GM12892 (cell line): ENCODE measurements around the gene NDFIP2.

Experiments used
- POLR2A ChIP-seq: IDR thresholded peaks from 2 replicates; pipeline ENCODE4 v1.6.1; 2011; ENCODE audit warnings: low read depth, low read length, control low read depth
- POLR2AphosphoS5 ChIP-seq: IDR thresholded peaks from 2 replicates; pipeline ENCODE4 v1.6.1; 2011; ENCODE audit warnings: low read depth, low read length, control low read depth
- TAF1 ChIP-seq: IDR thresholded peaks from 2 replicates; pipeline ENCODE4 v1.6.1; 2011; ENCODE audit warnings: low read depth, mild to moderate bottlenecking, control low read depth, low read length, borderline replicate concordance

DNA sequence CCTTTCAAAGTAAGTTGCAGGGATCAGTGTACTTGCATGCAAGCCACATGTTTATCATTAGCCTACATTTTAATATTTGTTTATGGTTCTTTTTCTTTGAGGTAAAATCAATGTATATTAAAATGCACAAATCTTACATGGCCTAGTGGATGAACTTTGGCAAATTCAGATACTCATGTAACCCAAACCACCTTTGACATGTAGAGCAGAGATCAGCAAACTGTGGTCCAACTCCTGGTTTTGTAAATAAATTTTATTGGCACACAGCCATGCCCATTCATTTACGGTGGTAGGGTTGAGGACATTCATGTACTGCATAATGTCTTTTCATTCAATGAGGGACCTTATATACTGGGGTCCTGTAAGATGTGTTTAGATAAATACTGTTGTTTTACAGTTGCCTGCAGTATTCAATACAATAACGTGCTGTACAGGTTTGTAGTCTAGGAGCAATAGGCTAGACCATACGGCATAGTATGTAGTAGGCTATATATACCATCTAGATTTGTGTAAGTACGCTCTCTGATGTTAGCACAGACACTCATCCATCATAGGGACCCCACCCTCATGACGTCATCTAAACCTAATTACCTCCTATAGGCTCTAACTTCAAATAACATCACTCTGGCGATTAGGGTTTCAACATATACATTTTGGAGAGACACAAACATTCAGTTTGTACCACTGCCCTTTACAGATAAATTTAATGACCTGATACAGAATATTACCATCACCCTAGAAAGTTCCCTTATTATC, 5.7 kb downstream of the NDFIP2 start:
- TF ChIP-seq POLR2A (no peak), POLR2AphosphoS5 (no peak), TAF1 (no peak)
